Lower leg skin (tissue), 3 donors: ENCODE results near the gene EYS.

ENCODE experiments used
- POLR2A ChIP-seq, 2 donors: fragments of 450-650 bp; IDR thresholded peaks; one replicate each; pipeline ENCODE4 v1.6.1; 2016 to 2017; ENCODE audit warnings: antibody characterized with exemption in 2 of 2, mild to moderate bottlenecking in 1 of 2, moderate library complexity in 1 of 2
- TF ChIP-seq, protein P1 (sequence below), 3 donors: fragments of 450-650 bp; IDR thresholded peaks; one replicate each; pipeline ENCODE4 v1.5.1; 2016; ENCODE audit warnings: antibody characterized with exemption in 3 of 3, mild to moderate bottlenecking in 3 of 3, moderate library complexity in 2 of 3

DNA sequence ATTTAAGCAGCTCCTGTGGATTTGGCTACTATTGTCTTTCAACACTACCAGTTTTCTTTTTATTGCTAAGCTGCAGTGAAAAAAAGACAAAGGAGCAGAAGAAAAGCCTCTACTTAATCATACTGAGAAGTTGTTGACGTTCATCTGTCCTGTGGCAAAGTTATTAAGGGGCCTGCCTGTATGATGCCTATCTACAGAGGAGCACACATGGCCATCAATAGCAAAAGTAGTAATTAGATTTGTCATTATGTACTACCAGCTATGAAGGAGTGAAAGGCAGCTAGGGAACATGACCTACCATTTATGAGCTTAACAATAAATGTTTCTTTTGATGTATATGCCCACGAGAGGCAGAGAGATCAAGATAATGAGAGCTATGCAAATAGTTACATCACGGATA, 1450.5 kb downstream of the EYS start:
- TF ChIP-seq, protein P1, sequence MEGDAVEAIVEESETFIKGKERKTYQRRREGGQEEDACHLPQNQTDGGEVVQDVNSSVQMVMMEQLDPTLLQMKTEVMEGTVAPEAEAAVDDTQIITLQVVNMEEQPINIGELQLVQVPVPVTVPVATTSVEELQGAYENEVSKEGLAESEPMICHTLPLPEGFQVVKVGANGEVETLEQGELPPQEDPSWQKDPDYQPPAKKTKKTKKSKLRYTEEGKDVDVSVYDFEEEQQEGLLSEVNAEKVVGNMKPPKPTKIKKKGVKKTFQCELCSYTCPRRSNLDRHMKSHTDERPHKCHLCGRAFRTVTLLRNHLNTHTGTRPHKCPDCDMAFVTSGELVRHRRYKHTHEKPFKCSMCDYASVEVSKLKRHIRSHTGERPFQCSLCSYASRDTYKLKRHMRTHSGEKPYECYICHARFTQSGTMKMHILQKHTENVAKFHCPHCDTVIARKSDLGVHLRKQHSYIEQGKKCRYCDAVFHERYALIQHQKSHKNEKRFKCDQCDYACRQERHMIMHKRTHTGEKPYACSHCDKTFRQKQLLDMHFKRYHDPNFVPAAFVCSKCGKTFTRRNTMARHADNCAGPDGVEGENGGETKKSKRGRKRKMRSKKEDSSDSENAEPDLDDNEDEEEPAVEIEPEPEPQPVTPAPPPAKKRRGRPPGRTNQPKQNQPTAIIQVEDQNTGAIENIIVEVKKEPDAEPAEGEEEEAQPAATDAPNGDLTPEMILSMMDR (IDR thresholded peaks at IDR 0.05), result no peak
- no peak for TF ChIP-seq POLR2A (IDR thresholded peaks at IDR 0.05)
